H9 (cell line): ENCODE data around the gene GAS2L2. TPM values are rescaled to one million over a fixed set of nuclear protein-coding genes. Genes with fewer than 3 reads are reported as not detected.
A peak's percentile ranks its signal among the peaks of the same experiment; 100 is the strongest.

Experiments
- DNase-seq: peaks from one replicate; pipeline ENCODE4 v3.0.0-alpha.2; 2017
- H2AFZ ChIP-seq: one replicate; pipeline ENCODE4 v1.6.1; 2013; ENCODE audit warnings: mild to moderate bottlenecking, low read length, control low read depth, moderate library complexity
- H2AK5ac ChIP-seq: 2 replicates; pipeline ENCODE4 v1.6.1; 2013; ENCODE audit warnings: low read length, control low read depth, mixed read lengths; ENCODE audit not compliant: insufficient read length
- H2BK120ac ChIP-seq: one replicate; pipeline ENCODE4 v1.6.1; 2013; ENCODE audit warnings: low read depth, mild to moderate bottlenecking, low read length, control low read depth, inconsistent platforms; ENCODE audit not compliant: poor library complexity, severe bottlenecking
- H2BK12ac ChIP-seq: 2 replicates; pipeline ENCODE4 v1.6.1; 2013; ENCODE audit warnings: low read length, control low read depth, mixed read lengths, low read depth; ENCODE audit not compliant: insufficient read length
- H2BK15ac ChIP-seq: 2 replicates; pipeline ENCODE4 v1.6.1; 2013; ENCODE audit warnings: low read depth, low read length, control low read depth
- H2BK20ac ChIP-seq: one replicate; pipeline ENCODE4 v1.6.1; 2013; ENCODE audit warnings: low read depth, mild to moderate bottlenecking, low read length, control low read depth, inconsistent platforms; ENCODE audit not compliant: poor library complexity, severe bottlenecking
- H2BK5ac ChIP-seq: 2 replicates; pipeline ENCODE4 v1.6.1; 2013; ENCODE audit warnings: low read length, control low read depth, mixed read lengths; ENCODE audit not compliant: insufficient read length
- H3K14ac ChIP-seq: 2 replicates; pipeline ENCODE4 v1.6.1; 2013; ENCODE audit warnings: low read length, control low read depth; ENCODE audit not compliant: insufficient read depth
- H3K18ac ChIP-seq: 2 replicates; pipeline ENCODE4 v1.6.1; 2013; ENCODE audit warnings: low read depth, mild to moderate bottlenecking, mixed read lengths, low read length, control low read depth; ENCODE audit not compliant: insufficient read length
- H3K23ac ChIP-seq: 2 replicates; pipeline ENCODE4 v1.6.1; 2013; ENCODE audit warnings: low read length, control low read depth, mixed read lengths, low read depth; ENCODE audit not compliant: insufficient read length
- H3K23me2 ChIP-seq: 2 replicates; pipeline ENCODE4 v1.6.1; 2013; ENCODE audit warnings: low read depth, mild to moderate bottlenecking, mixed read lengths, low read length, control low read depth; ENCODE audit not compliant: insufficient read length, poor library complexity, severe bottlenecking
- H3K27ac ChIP-seq: 2 replicates; pipeline ENCODE4 v1.5.1; 2013; ENCODE audit warnings: low read length, control low read depth, mixed read lengths, low read depth; ENCODE audit not compliant: insufficient read length
- H3K27me3 ChIP-seq: 2 replicates; pipeline ENCODE4 v1.6.1; 2013; ENCODE audit warnings: low read length, control low read depth, inconsistent platforms; ENCODE audit not compliant: insufficient read depth
- H3K4ac ChIP-seq: 2 replicates; pipeline ENCODE4 v1.6.1; 2013; ENCODE audit warnings: low read depth, mild to moderate bottlenecking, control low read depth, inconsistent platforms, low read length, moderate library complexity
- H3K4me1 ChIP-seq: 2 replicates; pipeline ENCODE4 v1.6.1; 2013; ENCODE audit warnings: low read length, control low read depth, inconsistent platforms; ENCODE audit not compliant: insufficient read depth
- H3K4me2 ChIP-seq: 2 replicates; pipeline ENCODE4 v1.6.1; 2013; ENCODE audit warnings: low read length, control low read depth, mixed read lengths; ENCODE audit not compliant: insufficient read length, insufficient read depth
- H3K56ac ChIP-seq: 2 replicates; pipeline ENCODE4 v1.6.1; 2013; ENCODE audit warnings: low read depth, mild to moderate bottlenecking, mixed read lengths, low read length, control low read depth; ENCODE audit not compliant: insufficient read length
- H3K79me1 ChIP-seq: 2 replicates; pipeline ENCODE4 v1.6.1; 2013; ENCODE audit warnings: low read depth, mild to moderate bottlenecking, moderate library complexity, low read length, control low read depth, inconsistent platforms; ENCODE audit not compliant: insufficient read depth, poor library complexity, severe bottlenecking
- H3K79me2 ChIP-seq: 2 replicates; pipeline ENCODE4 v1.6.1; 2013; ENCODE audit warnings: low read length, control low read depth, inconsistent platforms; ENCODE audit not compliant: insufficient read depth
- H3K9ac ChIP-seq: 2 replicates; pipeline ENCODE4 v1.6.1; 2013; ENCODE audit warnings: low read length, control low read depth, mixed read lengths; ENCODE audit not compliant: insufficient read length; ENCODE audit errors: extremely low read depth
- H3K9me3 ChIP-seq: one replicate; pipeline ENCODE4 v1.6.1; 2013; ENCODE audit warnings: low read depth, low read length, inconsistent platforms; ENCODE audit not compliant: control insufficient read depth
- H3T11ph ChIP-seq: one replicate; pipeline ENCODE4 v1.6.1; 2013; ENCODE audit warnings: mild to moderate bottlenecking, low read length, control low read depth, inconsistent platforms
- H4K20me1 ChIP-seq: one replicate; pipeline ENCODE4 v1.6.1; 2013; ENCODE audit not compliant: control insufficient read depth, insufficient read length, insufficient read depth
- H4K5ac ChIP-seq: 2 replicates; pipeline ENCODE4 v1.6.1; 2013; ENCODE audit warnings: low read depth, mild to moderate bottlenecking, mixed read lengths, low read length, control low read depth; ENCODE audit not compliant: insufficient read length
- H4K8ac ChIP-seq: replicated peaks from 2 replicates; pipeline ENCODE4 v1.6.1; 2013; ENCODE audit warnings: low read length, control low read depth, mixed read lengths, low read depth; ENCODE audit not compliant: insufficient read length
- H4K91ac ChIP-seq: 2 replicates; pipeline ENCODE4 v1.6.1; 2013; ENCODE audit warnings: low read depth, mild to moderate bottlenecking, moderate library complexity, mixed read lengths, low read length, control low read depth; ENCODE audit not compliant: insufficient read length
- H3K27ac Mint-ChIP-seq, 3 experiments: 2 replicates in 2 of 3; 3 replicates in 1 of 3; pipeline ENCODE4 v1.8.0; 2020 to 2021; ENCODE audit warnings: mixed read lengths in 3 of 3, mild to moderate bottlenecking in 1 of 3, moderate library complexity in 1 of 3
- H3K27me3 Mint-ChIP-seq: 2 replicates; pipeline ENCODE4 v1.8.0; 2021; ENCODE audit warnings: low read depth, mild to moderate bottlenecking, moderate library complexity, mixed read lengths
- H3K36me3 Mint-ChIP-seq, 3 experiments: 2 replicates in 2 of 3; 3 replicates in 1 of 3; pipeline ENCODE4 v1.8.0; 2020 to 2021; ENCODE audit warnings: low read depth in 3 of 3, mixed read lengths in 3 of 3; ENCODE audit not compliant: insufficient read depth in 1 of 3
- H3K4me1 Mint-ChIP-seq, 2 experiments: 2 replicates each; pipeline ENCODE4 v1.8.0; 2020; ENCODE audit warnings: mixed read lengths in 2 of 2
- H3K4me3 Mint-ChIP-seq, 2 experiments: 2 replicates in 1 of 2; 3 replicates in 1 of 2; pipeline ENCODE4 v1.8.0; 2020 to 2021; ENCODE audit warnings: mild to moderate bottlenecking in 2 of 2, mixed read lengths in 2 of 2, moderate library complexity in 1 of 2
- H3K9me3 Mint-ChIP-seq, 2 experiments: 2 replicates in 1 of 2; 3 replicates in 1 of 2; pipeline ENCODE4 v1.8.0; 2020; ENCODE audit warnings: mild to moderate bottlenecking in 2 of 2, mixed read lengths in 2 of 2, moderate library complexity in 1 of 2
- CTCF ChIP-seq: fragments of 200-600 bp; sonication (generic); conservative IDR thresholded peaks from 3 replicates; pipeline ENCODE4 v1.8.0; 2021; ENCODE audit warnings: antibody characterized with exemption, mild to moderate bottlenecking
- WGBS: extraction: QIAGEN DNeasy Blood & Tissue Kit; methylation state at CpG from one replicate; pipeline ENCODE4 v1.1.7; 2013; ENCODE audit warnings: missing lambda C conversion rate, low lambda C conversion rate, mixed read lengths; ENCODE audit not compliant: insufficient read length; ENCODE audit errors: extremely low coverage; 5-methylcytosine and 5-hydroxymethylcytosine counted together
- total RNA-seq: library from RNA; stranded (reverse); gene quantifications from 2 replicates; pipeline ENCODE4 v1.2.1, GENCODE V29; 2021

The GAS2L2 gene
- total RNA-seq, 1 experiment from 2014 or later: not detected

GRCh38 chr17:35731239-35731916 lies 21.7 kb downstream of the GAS2L2 start, which contains the start of gene RASL10B:
Gene RASL10B, plus strand, starts transcription at chr17:35731639. Its CDS starts 3,546 bp downstream, at chr17:35735185.
- TF ChIP-seq CTCF: no peak
- WGBS: no CpG with 5 or more reads among the region's 44 CpGs
- peak within 1 kb of the TSS in 1 of 3 experiments; percentile 42; a peak in 2 of 7 replicates for H3K27ac Mint-ChIP-seq
- no peak within 1 kb of the TSS for H2BK20ac ChIP-seq
- no peaks in the 10 kb centered on the region for H3K79me1 ChIP-seq
- no peak within 1 kb of the TSS for H4K5ac ChIP-seq
- no peak within 1 kb of the TSS for H4K91ac ChIP-seq
- H3K18ac ChIP-seq: no peak within 1 kb of the TSS
- H3K4me3 Mint-ChIP-seq: peak within 1 kb of the TSS; percentile 81 to 92
- H2BK120ac ChIP-seq: no peak within 1 kb of the TSS
- peaks cover 6% of the 10 kb centered on the region for H3K23me2 ChIP-seq
- H4K8ac ChIP-seq: no peak within 1 kb of the TSS
- H3K9me3 Mint-ChIP-seq: no peaks in the 10 kb centered on the region
- no peak within 1 kb of the TSS for H2AFZ ChIP-seq
- peak within 1 kb of the TSS; percentile 26 for H3K9ac ChIP-seq
- peaks cover 3% of the 10 kb centered on the region; the same call in 1 of the 2 replicates for H3K4me1 ChIP-seq
- no peak within 1 kb of the TSS for H3K14ac ChIP-seq
- peak within 1 kb of the TSS; percentile 70 for H3K4me2 ChIP-seq
- no peak within 1 kb of the TSS for H2BK15ac ChIP-seq
- H2BK12ac ChIP-seq: no peak within 1 kb of the TSS
- H3K9me3 ChIP-seq: no peaks in the 10 kb centered on the region
- no peak within 1 kb of the TSS for H3K4ac ChIP-seq
- H3K27me3 ChIP-seq: no peaks in the 10 kb centered on the region
- H3K27me3 Mint-ChIP-seq: peaks cover 27% of the 10 kb centered on the region
- H4K20me1 ChIP-seq: no peaks in the 10 kb centered on the region
- no peaks in the 10 kb centered on the region for H3K36me3 Mint-ChIP-seq
- no peak within 1 kb of the TSS for H2BK5ac ChIP-seq
- H3K79me2 ChIP-seq: no peaks in the 10 kb centered on the region
- H3K56ac ChIP-seq: no peak within 1 kb of the TSS
- no peak within 1 kb of the TSS for H3K27ac ChIP-seq
- peaks cover 29 to 40% of the 10 kb centered on the region in 2 experiments for H3K4me1 Mint-ChIP-seq
- H3T11ph ChIP-seq: no peak within 1 kb of the TSS
- DNase-seq: peak; percentile 83
- H2AK5ac ChIP-seq: no peak within 1 kb of the TSS
- H3K23ac ChIP-seq: no peak within 1 kb of the TSS
